ENCODE data around the gene ZDHHC24.
"Not testable (repeated sequence)": the region's sequence is repeated elsewhere in the genome, so short reads cannot be mapped to it uniquely, and the experiment has no call there.

Gene ZDHHC24
- total RNA-seq, result 13.9 to 47.3 (median 27.3) reads per million in 17 experiments

GRCh38 chr11:66545701-66546367, at the start of gene ZDHHC24:
ZDHHC24 (minus strand) TSS chr11:66546048; CDS start chr11:66546003, 45 bp downstream.
- DNase-seq, result peak; percentile 99 to 100 (median 100)

GRCh38 chr11:66595245-66595904, 49.5 kb upstream of the ZDHHC24 start:
- peak; percentile 47 to 74 (median 52) for DNase-seq

GRCh38 chr11:66593650-66594049, 47.8 kb upstream of the ZDHHC24 start:
- peak in 1 of 4 experiments; percentile 8 for DNase-seq

GRCh38 chr11:66593303-66593635, 47.4 kb upstream of the ZDHHC24 start:
- peak in 2 of 4 experiments; percentile 17 to 21 for DNase-seq

GRCh38 chr11:66592457-66593302, 46.8 kb upstream of the ZDHHC24 start, which contains the start of the genes CCDC87 and CCS:
CCDC87 (minus strand) TSS chr11:66593063; CDS start chr11:66593015, 48 bp downstream.
CCS (plus strand) TSS chr11:66593185; CDS start chr11:66593262, 77 bp downstream.
- DNase-seq, result peak; percentile 98 to 99 (median 98)

GRCh38 chr11:66591175-66591574, 45.3 kb upstream of the ZDHHC24 start:
- no peak for DNase-seq

GRCh38 chr11:66589996-66590675, 44.3 kb upstream of the ZDHHC24 start:
- DNase-seq, result no peak

- not testable (repeated sequence) for DNase-seq
Observed at GRCh38 chr11:66589315-66589714, 43.5 kb upstream of the ZDHHC24 start.

GRCh38 chr11:66586136-66586535, 40.3 kb upstream of the ZDHHC24 start:
- DNase-seq, result no peak

- not testable (repeated sequence) for DNase-seq
Observed at GRCh38 chr11:66585447-66585846, 39.6 kb upstream of the ZDHHC24 start.

GRCh38 chr11:66582565-66583147, 36.8 kb upstream of the ZDHHC24 start:
- not testable (repeated sequence) for DNase-seq

GRCh38 chr11:66581261-66581660, 35.4 kb upstream of the ZDHHC24 start:
- DNase-seq, result no peak

- DNase-seq, result peak; percentile 53 to 81 (median 74)
Observed at GRCh38 chr11:66580803-66581202, 35.0 kb upstream of the ZDHHC24 start.

GRCh38 chr11:66579017-66579606, 33.3 kb upstream of the ZDHHC24 start:
- DNase-seq, result peak; percentile 86 to 93 (median 92)

- DNase-seq, result no peak
Observed at GRCh38 chr11:66570850-66571180, 25.0 kb upstream of the ZDHHC24 start.

- no peak for DNase-seq
Observed at GRCh38 chr11:66570079-66570849, 24.4 kb upstream of the ZDHHC24 start.

GRCh38 chr11:66569076-66569475, 23.2 kb upstream of the ZDHHC24 start:
- DNase-seq, result no peak

GRCh38 chr11:66568124-66568916, 22.5 kb upstream of the ZDHHC24 start, which contains the start of gene CTSF:
CTSF (minus strand) TSS chr11:66568606; CDS start chr11:66568486, 120 bp downstream.
- DNase-seq, result peak; percentile 86 to 94 (median 90)

- no peak for DNase-seq
Observed at GRCh38 chr11:66567787-66568123, 21.9 kb upstream of the ZDHHC24 start.

GRCh38 chr11:66566221-66566620, 20.4 kb upstream of the ZDHHC24 start:
- no peak for DNase-seq

Data from suppressor macrophage (primary cell).